Caco-2 (cell line): ENCODE data around the gene DCBLD2. TPM values are rescaled to one million over a fixed set of nuclear protein-coding genes. Genes with fewer than 3 reads are reported as not detected.
A peak's percentile ranks its signal among the peaks of the same experiment; 100 is the strongest.

Experiments used
- BruUV-seq: library from RNA; stranded (reverse); fragments of 400-500 nt; replicated peaks from 2 replicates; lab custom pipeline; 2021; lab: Mats Ljungman, UMichigan
- CTCF ChIA-PET: fragments of 300-600 bp; sonication (Branson Sonifier 250); formaldehyde crosslinking; loops from one replicate; lab custom pipeline; 2022; ENCODE audit warnings: antibody characterized with exemption; lab: Charles Lee
- POLR2A ChIA-PET: fragments of 300-600 bp; sonication (Branson Sonifier 250); formaldehyde crosslinking; loops from one replicate; lab custom pipeline; 2022; ENCODE audit warnings: antibody characterized with exemption; lab: Charles Lee
- DNase-seq, 2 experiments: peaks; one replicate each; pipeline versions ENCODE4 v3.0.0 to v3.0.0-alpha.2; 2020 to 2022
- H3K27me3 ChIP-seq: replicated peaks from 2 replicates; pipeline ENCODE4 v1.6.0; 2011; ENCODE audit warnings: low read length; ENCODE audit not compliant: control insufficient read depth, insufficient read depth
- H3K36me3 ChIP-seq: 2 replicates; pipeline ENCODE4 v1.5.1; 2011; ENCODE audit warnings: low read length; ENCODE audit not compliant: control insufficient read depth, insufficient read depth
- H3K4me1 ChIP-seq: fragments of 250-450 bp; sonication (Bioruptor Pico); 2 replicates; pipeline ENCODE4 v1.5.1; 2020; ENCODE audit warnings: mild to moderate bottlenecking
- H3K4me3 ChIP-seq: 2 replicates; pipeline ENCODE4 v1.5.1; 2011; ENCODE audit warnings: low read depth, mild to moderate bottlenecking, control low read depth, low read length
- H3K9me3 ChIP-seq: fragments of 250-450 bp; sonication (Bioruptor Pico); 2 replicates; pipeline ENCODE4 v1.5.1; 2020; ENCODE audit warnings: mild to moderate bottlenecking, moderate library complexity
- H3K27ac Mint-ChIP-seq: one replicate; pipeline ENCODE4 v1.8.0; 2022; ENCODE audit warnings: mixed read lengths; ENCODE audit not compliant: unreplicated experiment
- H3K27me3 Mint-ChIP-seq: one replicate; pipeline ENCODE4 v1.8.0; 2022; ENCODE audit warnings: mixed read lengths; ENCODE audit not compliant: insufficient read depth, unreplicated experiment
- H3K36me3 Mint-ChIP-seq: one replicate; pipeline ENCODE4 v1.8.0; 2022; ENCODE audit warnings: mild to moderate bottlenecking, mixed read lengths; ENCODE audit not compliant: insufficient read depth, unreplicated experiment
- H3K4me1 Mint-ChIP-seq: one replicate; pipeline ENCODE4 v1.8.0; 2022; ENCODE audit warnings: low read depth, mixed read lengths; ENCODE audit not compliant: unreplicated experiment
- H3K4me3 Mint-ChIP-seq: one replicate; pipeline ENCODE4 v1.8.0; 2022; ENCODE audit warnings: mild to moderate bottlenecking, moderate library complexity, mixed read lengths; ENCODE audit not compliant: unreplicated experiment
- H3K9me3 Mint-ChIP-seq: one replicate; pipeline ENCODE4 v1.8.0; 2022; ENCODE audit warnings: mixed read lengths; ENCODE audit not compliant: unreplicated experiment
- CTCF ChIP-seq, 2 experiments: fragments of 200-600 bp in 1 of 2; IDR thresholded peaks; 1 replicate in 1 of 2; 2 replicates in 1 of 2; pipeline versions ENCODE4 v1.5.1 to v1.8.0; 2011 to 2022; ENCODE audit warnings: antibody characterized with exemption in 1 of 2, control low read depth in 1 of 2, inconsistent platforms in 1 of 2, low read depth in 1 of 2, low read length in 1 of 2, mild to moderate bottlenecking in 1 of 2, moderate library complexity in 1 of 2; ENCODE audit not compliant: insufficient read depth in 1 of 2, severe bottlenecking in 1 of 2, unreplicated experiment in 1 of 2
- intact Hi-C: fragments of 100-400 bp; cut with micrococcal nuclease; formaldehyde crosslinking; loops from one replicate; pipeline ENCODE4 v1.10.0; 2022; ENCODE audit not compliant: unreplicated experiment
- total RNA-seq: library from RNA; stranded (reverse); gene quantifications from 2 replicates; pipeline ENCODE4 v1.2.3, GENCODE V29; 2022

DCBLD2 gene
- total RNA-seq, 1 experiment from 2014 or later = 53.0 TPM

GRCh38 chr3:98780343-98780742 lies 121.2 kb downstream of the DCBLD2 start:
- H3K36me3 Mint-ChIP-seq = peaks cover 77% of the 10 kb centered on the region
- Histone ChIP-seq H3K4me1 (peaks cover 72% of the 10 kb centered on the region), H3K36me3 (peaks cover 2% of the 10 kb centered on the region; the same call in 1 of the 2 replicates), H3K9me3 (no peaks in the 10 kb centered on the region), H3K4me3 (no peak overlapping the region), H3K27me3 (no peaks in the 10 kb centered on the region)
- POLR2A ChIA-PET = no interaction called here
- CTCF ChIA-PET = no interaction called here
- TF ChIP-seq CTCF (IDR thresholded peaks at IDR 0.05; ENCODE audit: insufficient read depth in 1 of 2, low read depth in 1 of 2, low read length in 1 of 2, severe bottlenecking in 1 of 2, unreplicated experiment in 1 of 2) = no peak
- intact Hi-C loops = no loop called here
- H3K9me3 Mint-ChIP-seq = no peaks in the 10 kb centered on the region
- H3K4me1 Mint-ChIP-seq = peaks cover 58% of the 10 kb centered on the region
- no peaks in the 10 kb centered on the region for H3K27me3 Mint-ChIP-seq
- no peak overlapping the region for H3K4me3 Mint-ChIP-seq
- H3K27ac Mint-ChIP-seq = no peak overlapping the region
- no peak for DNase-seq
- no TSS peak for BruUV-seq

- Mint-ChIP-seq H3K27ac (no peak overlapping the region), H3K9me3 (no peaks in the 10 kb centered on the region), H3K27me3 (no peaks in the 10 kb centered on the region), H3K4me3 (no peak overlapping the region), H3K4me1 (peaks cover 55% of the 10 kb centered on the region), H3K36me3 (peaks cover 78% of the 10 kb centered on the region)
- Histone ChIP-seq H3K4me3 (no peak overlapping the region), H3K27me3 (no peaks in the 10 kb centered on the region), H3K36me3 (peaks cover 2% of the 10 kb centered on the region; the same call in 1 of the 2 replicates), H3K4me1 (peaks cover 72% of the 10 kb centered on the region), H3K9me3 (no peaks in the 10 kb centered on the region)
- intact Hi-C loops = no loop called here
- no peak for TF ChIP-seq CTCF (IDR thresholded peaks at IDR 0.05; ENCODE audit: insufficient read depth in 1 of 2, low read depth in 1 of 2, low read length in 1 of 2, severe bottlenecking in 1 of 2, unreplicated experiment in 1 of 2)
- no TSS peak for BruUV-seq
- ChIA-PET CTCF (interaction anchor here (0.6 kb wide), 1 partner anchor 130 kb away, joined by 6 read pairs; no protein-coding TSS in a partner anchor), POLR2A (no interaction called here)
- DNase-seq = no peak
Measured at GRCh38 chr3:98779541-98780335, 121.8 kb downstream of the DCBLD2 start.

GRCh38 chr3:98778852-98779413 lies 122.6 kb downstream of the DCBLD2 start:
- Histone ChIP-seq H3K36me3 (peaks cover 2% of the 10 kb centered on the region; the same call in 1 of the 2 replicates), H3K4me3 (no peak overlapping the region), H3K27me3 (no peaks in the 10 kb centered on the region), H3K9me3 (no peaks in the 10 kb centered on the region), H3K4me1 (peaks cover 70% of the 10 kb centered on the region)
- no peak overlapping the region for H3K4me3 Mint-ChIP-seq
- ChIA-PET CTCF (interaction anchor here (0.6 kb wide), 1 partner anchor 129 kb away, joined by 6 read pairs; no protein-coding TSS in a partner anchor), POLR2A (interaction anchor here (0.9 kb wide), 1 partner anchor 256 kb away, joined by 3 read pairs; no protein-coding TSS in a partner anchor)
- no peaks in the 10 kb centered on the region for H3K27me3 Mint-ChIP-seq
- no peaks in the 10 kb centered on the region for H3K9me3 Mint-ChIP-seq
- intact Hi-C loops = loop anchor here (1.0 kb wide), 1 partner anchor 7 kb away; no protein-coding TSS in a partner anchor
- no peak for TF ChIP-seq CTCF (IDR thresholded peaks at IDR 0.05; ENCODE audit: insufficient read depth in 1 of 2, low read depth in 1 of 2, low read length in 1 of 2, severe bottlenecking in 1 of 2, unreplicated experiment in 1 of 2)
- peak; percentile 57 to 73 for DNase-seq
- H3K4me1 Mint-ChIP-seq = peaks cover 56% of the 10 kb centered on the region
- peaks cover 79% of the 10 kb centered on the region for H3K36me3 Mint-ChIP-seq
- peak overlapping the region; percentile 71 for H3K27ac Mint-ChIP-seq
- no TSS peak for BruUV-seq
